SK-N-MC (cell line): Measurements from ENCODE around the gene TOMM20L.

Experiments used
- EZH2 ChIP-seq: fragments of 200-600 bp; sonication (generic); IDR thresholded peaks from one replicate; pipeline ENCODE4 v1.6.1; 2017; ENCODE audit warnings: antibody characterized with exemption
- POLR2AphosphoS5 ChIP-seq: IDR thresholded peaks from 2 replicates; pipeline ENCODE4 v1.6.1; 2012; ENCODE audit warnings: mild to moderate bottlenecking, low read depth, low read length, borderline replicate concordance

GRCh38 chr14:58398895-58399294 is 3.2 kb downstream of the TOMM20L start:
- TF ChIP-seq POLR2AphosphoS5 (no peak), EZH2 (no peak)
